Mucosa of descending colon (tissue), 3 donors: Measurements from ENCODE around the gene CTNNBL1. TPM values are rescaled to one million over a fixed set of nuclear protein-coding genes. Genes with fewer than 3 reads are reported as not detected.

Experiments used
- ATAC-seq: fragments of 200-7000 bp; cut with Tn5 transposase; one replicate; pipeline ENCODE4 v1.9.1; 2020; ENCODE audit warnings: mild to moderate bottlenecking, moderate library complexity
- DNase-seq, 3 donors: peaks; one replicate each; pipeline ENCODE4 v3.0.0-alpha.2; 2020
- H3K36me3 ChIP-seq: fragments of 200-600 bp; one replicate; pipeline ENCODE4 v1.8.0; 2021; ENCODE audit warnings: low read depth, mild to moderate bottlenecking
- H3K4me1 ChIP-seq: fragments of 200-600 bp; one replicate; pipeline ENCODE4 v1.8.0; 2021; ENCODE audit warnings: low read depth, mild to moderate bottlenecking
- H3K4me3 ChIP-seq: fragments of 200-600 bp; one replicate; pipeline ENCODE4 v1.8.0; 2021; ENCODE audit warnings: mild to moderate bottlenecking
- H3K9me3 ChIP-seq: fragments of 200-600 bp; one replicate; pipeline ENCODE4 v1.8.0; 2021; ENCODE audit warnings: mild to moderate bottlenecking
- CTCF ChIP-seq: fragments of 200-600 bp; IDR thresholded peaks from one replicate; pipeline ENCODE4 v1.8.0; 2022; ENCODE audit warnings: antibody characterized with exemption, mild to moderate bottlenecking
- intact Hi-C, 2 donors: fragments of 100-400 bp; cut with DNase I in 1 of 2; cut with micrococcal nuclease in 1 of 2; formaldehyde crosslinking; loops; one replicate each; pipeline versions ENCODE4 v1.11.0 to v1.11.1; 2022; cut with DNase I, micrococcal nuclease
- total RNA-seq, 3 donors: library from RNA; stranded (reverse); fragmentation: NEBNext Ultra II Directional in 2 of 3; extraction: Animal tissue kit (Norgen Biotek cat#: 25700) in 2 of 3; gene quantifications; one replicate each; pipeline versions ENCODE4 v1.2.1 to v1.2.4, GENCODE V29; 2021 to 2023
- donor health status: DM: no; HTN: no; CAD: no; lungs with moderate emphysema.
- donor health status: DM: no; HTN: no; CAD: no.
- donor health status: DM: no; HTN: yes; CAD: no.

The CTNNBL1 gene
- total RNA-seq, 3 donors from 2014 or later, result 31.0 to 64.8 (median 37.8) TPM

GRCh38 chr20:37870294-37870693, 176.5 kb downstream of the CTNNBL1 start:
- ATAC-seq (no peak), DNase-seq (no peak)
- TF ChIP-seq CTCF, result no peak
- Histone ChIP-seq H3K9me3 (no peaks in the 10 kb centered on the region), H3K4me1 (no peaks in the 10 kb centered on the region), H3K36me3 (no peaks in the 10 kb centered on the region), H3K4me3 (no peak overlapping the region)
- intact Hi-C loops, result no loop called here

GRCh38 chr20:37871751-37872150, 177.9 kb downstream of the CTNNBL1 start:
- ATAC-seq (no peak), DNase-seq (no peak)
- Histone ChIP-seq H3K36me3 (no peaks in the 10 kb centered on the region), H3K4me1 (no peaks in the 10 kb centered on the region), H3K9me3 (no peaks in the 10 kb centered on the region), H3K4me3 (no peak overlapping the region)
- no peak for TF ChIP-seq CTCF
- intact Hi-C loops, result no loop called here

- no peak for TF ChIP-seq CTCF
- Histone ChIP-seq H3K4me3 (no peak overlapping the region), H3K36me3 (no peaks in the 10 kb centered on the region), H3K9me3 (no peaks in the 10 kb centered on the region), H3K4me1 (no peaks in the 10 kb centered on the region)
- intact Hi-C loops, result no loop called here
- no peak for ATAC-seq
- DNase-seq, result no peak
Observed at GRCh38 chr20:37872161-37872560, 178.3 kb downstream of the CTNNBL1 start.

- no peaks in the 10 kb centered on the region for H3K36me3 ChIP-seq
- ATAC-seq (no peak), DNase-seq (no peak)
- no peak overlapping the region for H3K4me3 ChIP-seq
- no peaks in the 10 kb centered on the region for H3K9me3 ChIP-seq
- no peaks in the 10 kb centered on the region for H3K4me1 ChIP-seq
- intact Hi-C loops, result no loop called here
- TF ChIP-seq CTCF, result no peak
Observed at GRCh38 chr20:37873884-37874283, 180.1 kb downstream of the CTNNBL1 start.

- intact Hi-C loops, result no loop called here
- H3K36me3 ChIP-seq, result no peaks in the 10 kb centered on the region
- no peaks in the 10 kb centered on the region for H3K4me1 ChIP-seq
- TF ChIP-seq CTCF, result no peak
- H3K4me3 ChIP-seq, result no peak overlapping the region
- ATAC-seq, result no peak
- no peak for DNase-seq
- H3K9me3 ChIP-seq, result no peaks in the 10 kb centered on the region
Observed at GRCh38 chr20:37875460-37876175, 181.8 kb downstream of the CTNNBL1 start.

GRCh38 chr20:37876863-37877262, 183.0 kb downstream of the CTNNBL1 start:
- Histone ChIP-seq H3K36me3 (no peaks in the 10 kb centered on the region), H3K4me1 (no peaks in the 10 kb centered on the region), H3K9me3 (no peaks in the 10 kb centered on the region), H3K4me3 (no peak overlapping the region)
- TF ChIP-seq CTCF, result no peak
- DNase-seq (no peak), ATAC-seq (no peak)
- intact Hi-C loops, result no loop called here
